GM21390 (cell line): Measurements from ENCODE around the gene SERPINH1.

ENCODE experiments used
- ATAC-seq: cut with Tn5 transposase; IDR thresholded peaks from one replicate; pipeline ENCODE4 v1.9.1; 2021; ENCODE audit not compliant: unreplicated experiment

The SERPINH1 gene

DNA sequence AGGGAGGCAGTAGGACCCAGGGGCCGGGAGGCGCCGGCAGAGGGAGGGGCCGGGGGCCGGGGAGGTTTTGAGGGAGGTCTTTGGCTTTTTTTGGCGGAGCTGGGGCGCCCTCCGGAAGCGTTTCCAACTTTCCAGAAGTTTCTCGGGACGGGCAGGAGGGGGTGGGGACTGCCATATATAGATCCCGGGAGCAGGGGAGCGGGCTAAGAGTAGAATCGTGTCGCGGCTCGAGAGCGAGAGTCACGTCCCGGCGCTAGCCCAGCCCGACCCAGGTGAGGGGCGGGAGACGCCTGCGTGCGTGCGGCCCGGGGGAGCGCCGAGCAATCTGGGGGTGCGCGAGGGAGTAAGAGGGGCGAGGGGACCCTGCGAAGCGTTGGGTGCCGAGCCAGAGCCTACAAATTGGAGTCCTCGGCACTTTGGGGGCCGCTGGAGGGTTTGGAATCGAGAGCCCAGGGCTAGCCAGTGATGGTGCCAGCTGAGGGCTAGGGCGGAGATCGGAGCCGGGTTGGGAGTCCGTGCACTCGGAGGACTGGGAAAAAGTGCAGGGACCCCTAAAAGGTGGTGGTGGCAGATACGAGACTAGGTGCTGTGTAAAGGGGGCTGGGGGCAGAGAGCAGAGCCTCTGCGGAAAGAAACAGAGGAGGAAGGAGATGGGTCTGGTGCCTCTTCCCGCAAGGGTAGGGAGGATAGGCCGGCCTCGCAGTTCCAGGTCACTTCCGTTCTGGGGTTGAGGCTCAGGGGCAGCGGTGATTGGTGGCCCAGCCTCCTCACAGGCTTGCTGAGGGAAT is at the start of gene SERPINH1:
TSS of gene SERPINH1 (plus strand) at position 206 of the 788 bp plus-strand sequence. CDS start 4,097 bp downstream, outside the sequence.
- ATAC-seq = peak; percentile 76

- no peak for ATAC-seq
Measured at GRCh38 chr11:75513250-75513649, 48.8 kb upstream of the SERPINH1 start.

GRCh38 chr11:75514596-75514995 is 47.5 kb upstream of the SERPINH1 start:
- no peak for ATAC-seq

GRCh38 chr11:75516140-75516539 is 45.9 kb upstream of the SERPINH1 start:
- ATAC-seq = no peak

DNA sequence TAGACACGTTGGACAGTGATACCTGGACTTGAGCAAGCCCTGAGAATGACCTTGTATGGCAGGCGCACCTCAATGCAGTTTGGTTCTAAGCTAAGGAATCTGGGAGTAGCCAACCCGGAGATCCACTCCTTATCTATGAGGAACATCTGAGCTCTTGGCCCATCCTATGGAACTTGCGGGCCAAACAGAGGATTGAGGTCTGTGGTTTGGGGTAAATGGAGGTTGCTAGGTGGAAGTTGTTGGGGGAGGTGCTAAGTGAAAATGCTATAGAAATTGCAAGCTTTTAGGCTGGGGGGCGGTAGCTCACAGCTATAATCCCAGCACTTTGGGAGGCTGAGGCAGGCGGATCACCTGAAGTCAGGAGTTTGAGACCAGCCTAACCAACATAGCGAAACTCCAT is 45.2 kb upstream of the SERPINH1 start:
- ATAC-seq = no peak

- no peak for ATAC-seq
Measured at GRCh38 chr11:75518204-75518549, 43.9 kb upstream of the SERPINH1 start.

- ATAC-seq = no peak
Measured at GRCh38 chr11:75518771-75519653, 43.0 kb upstream of the SERPINH1 start.

DNA sequence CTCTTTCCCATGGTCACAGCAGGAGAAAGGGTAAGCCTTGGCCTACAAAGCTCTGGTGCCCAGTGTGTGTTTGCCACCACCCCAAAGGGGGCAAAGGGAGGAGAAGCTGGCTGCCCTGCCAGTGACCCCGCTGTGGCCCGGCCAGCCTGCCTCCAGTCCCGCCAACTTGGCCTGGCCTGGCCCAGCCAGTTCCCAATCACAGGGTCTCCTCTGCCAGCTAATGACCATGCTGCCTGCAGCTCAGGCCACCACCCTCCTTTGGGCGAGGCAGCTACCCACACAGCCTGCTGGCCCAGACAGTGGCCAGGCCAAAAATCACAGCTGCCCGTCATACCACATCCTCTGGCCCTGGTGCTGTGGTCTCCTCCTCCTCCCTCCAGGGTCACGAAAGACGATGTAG is 41.4 kb upstream of the SERPINH1 start:
- no peak for ATAC-seq

- ATAC-seq = no peak
Measured at GRCh38 chr11:75522286-75523044, 39.6 kb upstream of the SERPINH1 start.

DNA sequence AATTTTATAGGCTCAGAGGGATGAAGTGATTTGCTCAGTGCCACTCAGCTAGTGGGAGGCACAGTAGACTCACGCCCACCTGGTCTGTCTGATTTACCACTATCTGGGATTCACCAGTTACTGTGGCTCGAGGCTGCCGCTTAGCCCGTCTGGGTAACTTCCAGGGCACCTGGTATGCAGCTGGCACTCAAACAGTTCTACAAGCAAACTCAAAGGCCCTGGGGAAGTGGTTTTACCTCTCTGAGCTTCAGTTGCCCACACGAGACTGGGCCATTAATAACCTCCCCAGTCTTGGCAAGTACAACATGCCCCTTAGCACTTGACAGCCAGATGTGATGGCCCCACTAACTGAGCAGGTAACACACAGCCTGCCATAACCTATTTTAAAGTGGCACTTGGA is 38.9 kb upstream of the SERPINH1 start:
- no peak for ATAC-seq

DNA sequence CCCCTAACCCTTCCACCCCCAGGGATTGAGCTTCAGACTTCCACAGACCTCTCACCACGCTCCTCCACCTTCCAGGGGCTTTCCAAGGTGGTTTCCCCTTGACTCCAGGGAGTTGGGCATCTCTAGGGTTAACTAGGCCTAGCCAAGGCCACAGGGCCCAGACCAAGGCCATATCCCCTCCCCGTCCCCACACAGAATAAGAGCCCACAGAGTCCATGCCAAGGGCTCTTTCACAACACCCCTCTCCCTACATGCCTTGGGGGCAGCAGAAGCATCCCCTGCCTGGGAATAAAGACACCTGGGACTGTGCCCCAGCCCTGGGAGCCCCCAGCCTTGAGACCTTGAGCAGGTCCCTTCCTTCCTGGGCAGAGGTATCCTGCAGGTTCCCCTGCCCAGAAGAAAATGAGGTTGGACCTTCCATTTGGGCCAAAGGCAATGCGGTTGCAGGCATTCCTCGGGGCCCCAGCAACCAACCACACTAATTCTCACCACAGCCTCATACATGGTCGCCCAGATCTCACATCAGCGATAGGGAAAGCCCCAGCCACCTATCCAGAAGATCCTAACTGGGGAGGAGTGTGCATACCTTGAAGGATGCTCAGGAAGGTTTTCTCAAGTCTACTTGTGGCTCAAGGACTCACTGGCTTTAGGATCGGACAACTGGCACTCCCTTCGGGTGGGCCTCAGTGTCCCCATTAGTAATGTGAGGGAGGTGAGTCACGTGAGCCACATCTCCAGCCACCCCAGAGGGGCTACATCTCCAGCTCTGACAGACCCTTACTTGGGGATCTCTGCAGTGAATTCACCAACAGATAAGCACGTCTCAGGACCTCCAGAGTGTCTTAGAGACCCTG is 38.0 kb upstream of the SERPINH1 start:
- ATAC-seq = no peak

GRCh38 chr11:75524665-75525432 is 37.2 kb upstream of the SERPINH1 start:
- ATAC-seq = no peak

- ATAC-seq = peak; percentile 76
Measured at GRCh38 chr11:75525433-75526191, 36.4 kb upstream of the SERPINH1 start, which contains the start of gene GDPD5. TSS of gene GDPD5 (minus strand) at chr11:75525941. CDS start at chr11:75477735, 48,206 bp downstream.

GRCh38 chr11:75526192-75526541 is 35.9 kb upstream of the SERPINH1 start:
- no peak for ATAC-seq

DNA sequence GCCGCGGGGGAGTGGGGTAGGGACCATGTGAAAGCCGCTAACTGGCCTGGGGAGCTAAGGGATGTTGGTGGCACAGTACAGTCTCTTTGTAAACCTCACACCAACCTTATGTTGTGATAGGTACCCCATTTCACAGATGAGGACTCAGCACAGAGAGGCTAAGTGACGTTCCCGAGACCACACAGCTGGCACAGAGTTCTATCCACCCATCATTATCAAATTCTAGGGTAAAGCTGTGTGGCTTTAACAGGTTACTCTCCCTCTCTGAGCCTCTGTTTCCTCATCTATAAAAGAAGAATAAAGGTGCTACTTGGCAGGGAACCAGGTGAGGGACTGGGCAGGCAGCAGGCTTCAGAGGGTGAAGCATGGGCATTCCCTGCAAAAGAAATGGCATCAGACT is 34.9 kb upstream of the SERPINH1 start:
- no peak for ATAC-seq

GRCh38 chr11:75527938-75528735 is 33.9 kb upstream of the SERPINH1 start:
- no peak for ATAC-seq

GRCh38 chr11:75530577-75530976 is 31.5 kb upstream of the SERPINH1 start:
- no peak for ATAC-seq

GRCh38 chr11:75531325-75531724 is 30.7 kb upstream of the SERPINH1 start:
- ATAC-seq = no peak
